ENCODE results near the gene ZBTB7C.

DNA sequence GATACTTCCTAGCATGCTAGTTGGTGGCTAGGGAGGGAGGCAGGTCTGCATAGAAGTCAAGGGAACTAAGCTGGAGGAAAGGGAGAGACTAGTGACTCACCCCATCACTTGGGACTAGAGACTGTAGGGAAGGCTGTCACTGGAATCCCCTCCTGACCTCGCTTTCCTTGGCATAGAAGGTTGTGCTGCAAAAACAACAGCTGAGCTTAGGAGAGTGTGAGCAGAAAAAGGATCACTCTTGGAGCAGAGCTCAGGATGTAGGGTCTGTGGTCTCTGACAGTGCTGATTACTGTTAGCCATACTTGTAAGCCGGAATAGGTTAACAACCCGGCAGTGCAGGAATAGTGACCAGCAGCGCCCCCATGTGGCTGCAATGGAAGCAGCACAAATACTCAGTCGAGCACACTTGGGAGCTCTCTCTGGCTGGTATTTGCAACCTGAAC lies 411.8 kb downstream of the ZBTB7C start:
- no peak for TF ChIP-seq POLR2AphosphoS5 (IDR thresholded peaks at IDR 0.05; ENCODE audit: low read depth, low read length)
- TF ChIP-seq, protein P1, sequence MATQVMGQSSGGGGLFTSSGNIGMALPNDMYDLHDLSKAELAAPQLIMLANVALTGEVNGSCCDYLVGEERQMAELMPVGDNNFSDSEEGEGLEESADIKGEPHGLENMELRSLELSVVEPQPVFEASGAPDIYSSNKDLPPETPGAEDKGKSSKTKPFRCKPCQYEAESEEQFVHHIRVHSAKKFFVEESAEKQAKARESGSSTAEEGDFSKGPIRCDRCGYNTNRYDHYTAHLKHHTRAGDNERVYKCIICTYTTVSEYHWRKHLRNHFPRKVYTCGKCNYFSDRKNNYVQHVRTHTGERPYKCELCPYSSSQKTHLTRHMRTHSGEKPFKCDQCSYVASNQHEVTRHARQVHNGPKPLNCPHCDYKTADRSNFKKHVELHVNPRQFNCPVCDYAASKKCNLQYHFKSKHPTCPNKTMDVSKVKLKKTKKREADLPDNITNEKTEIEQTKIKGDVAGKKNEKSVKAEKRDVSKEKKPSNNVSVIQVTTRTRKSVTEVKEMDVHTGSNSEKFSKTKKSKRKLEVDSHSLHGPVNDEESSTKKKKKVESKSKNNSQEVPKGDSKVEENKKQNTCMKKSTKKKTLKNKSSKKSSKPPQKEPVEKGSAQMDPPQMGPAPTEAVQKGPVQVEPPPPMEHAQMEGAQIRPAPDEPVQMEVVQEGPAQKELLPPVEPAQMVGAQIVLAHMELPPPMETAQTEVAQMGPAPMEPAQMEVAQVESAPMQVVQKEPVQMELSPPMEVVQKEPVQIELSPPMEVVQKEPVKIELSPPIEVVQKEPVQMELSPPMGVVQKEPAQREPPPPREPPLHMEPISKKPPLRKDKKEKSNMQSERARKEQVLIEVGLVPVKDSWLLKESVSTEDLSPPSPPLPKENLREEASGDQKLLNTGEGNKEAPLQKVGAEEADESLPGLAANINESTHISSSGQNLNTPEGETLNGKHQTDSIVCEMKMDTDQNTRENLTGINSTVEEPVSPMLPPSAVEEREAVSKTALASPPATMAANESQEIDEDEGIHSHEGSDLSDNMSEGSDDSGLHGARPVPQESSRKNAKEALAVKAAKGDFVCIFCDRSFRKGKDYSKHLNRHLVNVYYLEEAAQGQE (IDR thresholded peaks at IDR 0.05; ENCODE audit: insufficient read depth in 1 of 2, low read depth in 2 of 2, low read length in 2 of 2): no peak
